ENCODE measurements around the gene TRPV6.

Gene TRPV6

GRCh38 chr7:142867097-142867378 lies 18.5 kb downstream of the TRPV6 start:
- no peak for DNase-seq

DNA sequence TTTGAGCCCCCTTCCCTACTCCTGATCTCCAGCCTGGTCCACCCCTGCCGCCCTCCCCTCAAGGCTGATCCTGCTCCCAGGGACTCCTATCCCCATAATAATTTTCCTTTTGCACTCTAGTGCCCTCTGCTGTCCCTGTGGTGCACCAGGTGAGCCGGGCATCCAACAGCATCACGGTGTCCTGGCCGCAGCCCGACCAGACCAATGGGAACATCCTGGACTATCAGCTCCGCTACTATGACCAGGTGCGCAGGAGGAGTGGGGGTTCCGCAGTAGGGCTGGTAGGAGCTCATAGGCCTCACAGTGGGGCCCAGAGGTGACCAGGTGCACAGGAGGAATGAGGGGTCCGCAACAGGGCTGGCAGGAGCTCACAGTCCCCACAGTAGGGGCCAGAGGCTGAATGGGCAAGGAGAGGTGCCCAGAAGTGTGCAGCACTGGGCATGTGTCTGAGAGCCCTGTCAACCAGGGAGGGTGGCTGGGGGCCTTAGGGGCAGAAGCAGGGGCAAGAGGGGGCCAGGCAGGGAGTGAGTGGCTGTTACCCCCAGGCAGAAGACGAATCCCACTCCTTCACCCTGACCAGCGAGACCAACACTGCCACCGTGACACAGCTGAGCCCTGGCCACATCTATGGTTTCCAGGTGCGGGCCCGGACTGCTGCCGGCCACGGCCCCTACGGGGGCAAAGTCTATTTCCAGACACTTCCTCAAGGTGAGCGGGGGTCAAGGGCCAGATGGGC lies 19.0 kb downstream of the TRPV6 start:
- peak; percentile 74 for TF ChIP-seq CTCF (IDR thresholded peaks at IDR 0.05; ENCODE audit: low read depth, low read length)
- peak; percentile 73 for DNase-seq
- H3K27ac ChIP-seq, result no peak overlapping the region
- H3K36me3 ChIP-seq, result no peaks in the 10 kb centered on the region
- H3K9me3 ChIP-seq (ENCODE audit: severe bottlenecking), result no peaks in the 10 kb centered on the region
- no peaks in the 10 kb centered on the region for H3K27me3 ChIP-seq (ENCODE audit: insufficient read depth, low read depth, severe bottlenecking)
- H3K4me3 ChIP-seq (ENCODE audit: low read depth, low read length), result no peak overlapping the region

More at GRCh38 chr7:142867097-142867378, 18.5 kb downstream of the TRPV6 start:
- Histone ChIP-seq H3K4me3 (ENCODE audit: low read depth, low read length) (no peak overlapping the region), H3K27me3 (ENCODE audit: insufficient read depth, low read depth, severe bottlenecking) (no peaks in the 10 kb centered on the region), H3K9me3 (ENCODE audit: severe bottlenecking) (no peaks in the 10 kb centered on the region), H3K27ac (no peak overlapping the region), H3K36me3 (no peaks in the 10 kb centered on the region)
- TF ChIP-seq CTCF (IDR thresholded peaks at IDR 0.05; ENCODE audit: low read depth, low read length), result no peak

DNA sequence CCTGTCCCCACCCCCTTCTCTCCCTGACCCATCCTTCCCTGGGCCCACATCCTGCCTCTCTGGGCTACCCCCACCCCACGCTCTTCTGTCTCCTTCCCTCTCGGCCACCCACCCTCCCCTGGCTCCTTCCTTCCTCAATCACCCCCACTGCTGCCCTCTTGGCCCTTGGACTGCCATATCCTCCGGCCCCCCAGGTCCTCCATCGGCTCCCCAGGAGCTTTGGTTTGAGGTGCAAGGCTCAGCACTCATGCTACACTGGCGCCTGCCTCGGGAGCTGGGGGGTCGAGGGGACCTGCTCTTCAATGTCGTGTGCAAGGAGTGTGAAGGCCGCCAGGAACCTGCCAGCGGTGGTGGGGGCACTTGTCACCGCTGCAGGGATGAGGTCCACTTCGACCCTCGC lies 19.8 kb downstream of the TRPV6 start:
- Histone ChIP-seq H3K4me3 (ENCODE audit: low read depth, low read length) (no peak overlapping the region), H3K9me3 (ENCODE audit: severe bottlenecking) (no peaks in the 10 kb centered on the region), H3K36me3 (no peaks in the 10 kb centered on the region), H3K27ac (no peak overlapping the region), H3K27me3 (ENCODE audit: insufficient read depth, low read depth, severe bottlenecking) (no peaks in the 10 kb centered on the region)
- no peak for DNase-seq
- no peak for TF ChIP-seq CTCF (IDR thresholded peaks at IDR 0.05; ENCODE audit: low read depth, low read length)

DNA sequence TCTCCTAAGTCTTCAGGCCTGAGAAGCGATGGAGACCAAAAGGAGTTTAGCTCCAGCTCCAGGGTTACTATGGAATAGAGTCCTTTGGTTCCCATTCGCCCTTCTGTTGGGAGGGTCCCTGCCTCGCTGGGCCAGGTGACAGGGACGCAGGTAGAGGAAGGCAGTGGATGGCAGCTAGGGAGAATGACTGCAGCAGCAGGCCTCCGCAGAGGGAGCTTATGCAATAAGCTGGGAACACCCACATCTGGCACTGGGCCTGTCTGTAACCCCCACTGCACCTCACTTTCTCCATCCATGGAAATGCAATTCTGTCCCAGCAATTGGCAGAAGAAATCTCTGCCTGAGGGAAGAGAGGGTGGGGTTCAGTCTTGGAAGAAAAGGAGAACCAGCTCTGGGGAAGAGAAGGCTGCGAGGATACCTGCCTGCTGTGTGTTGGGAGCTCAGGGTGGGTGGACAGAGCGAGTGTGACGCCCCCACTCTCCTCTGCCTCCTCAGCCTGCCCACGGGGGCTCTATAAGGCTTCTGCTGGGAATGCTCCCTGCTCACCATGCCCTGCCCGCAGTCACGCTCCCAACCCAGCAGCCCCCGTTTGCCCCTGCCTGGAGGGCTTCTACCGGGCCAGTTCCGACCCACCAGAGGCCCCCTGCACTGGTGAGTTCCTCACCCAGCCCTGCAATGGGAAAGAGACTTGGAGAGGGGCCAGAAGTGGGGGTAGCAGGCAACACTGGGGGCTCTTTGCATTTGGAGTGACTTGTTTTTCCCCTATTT lies 20.4 kb downstream of the TRPV6 start:
- no peaks in the 10 kb centered on the region for H3K36me3 ChIP-seq
- no peaks in the 10 kb centered on the region for H3K27me3 ChIP-seq (ENCODE audit: insufficient read depth, low read depth, severe bottlenecking)
- TF ChIP-seq CTCF (IDR thresholded peaks at IDR 0.05; ENCODE audit: low read depth, low read length), result no peak
- no peak overlapping the region for H3K4me3 ChIP-seq (ENCODE audit: low read depth, low read length)
- no peaks in the 10 kb centered on the region for H3K9me3 ChIP-seq (ENCODE audit: severe bottlenecking)
- no peak overlapping the region for H3K27ac ChIP-seq
- no peak for DNase-seq

- TF ChIP-seq CTCF (IDR thresholded peaks at IDR 0.05; ENCODE audit: low read depth, low read length), result no peak
- no peak overlapping the region for H3K4me3 ChIP-seq (ENCODE audit: low read depth, low read length)
- no peaks in the 10 kb centered on the region for H3K36me3 ChIP-seq
- no peak for DNase-seq
- H3K9me3 ChIP-seq (ENCODE audit: severe bottlenecking), result no peaks in the 10 kb centered on the region
- no peak overlapping the region for H3K27ac ChIP-seq
- H3K27me3 ChIP-seq (ENCODE audit: insufficient read depth, low read depth, severe bottlenecking), result no peaks in the 10 kb centered on the region
Observed at GRCh38 chr7:142863891-142864685, 21.5 kb downstream of the TRPV6 start.
